Measurements from ENCODE around the gene HPS1. TPM values are rescaled to one million over a fixed set of nuclear protein-coding genes. Genes with fewer than 3 reads are reported as not detected.

HPS1 gene
- total RNA-seq, 1 donor from 2014 or later, result 64.0 TPM

GRCh38 chr10:98414578-98414931 lies 32.2 kb downstream of the HPS1 start:
- DNase-seq (ENCODE audit: low read depth), result no peak
- H3K27me3 ChIP-seq (ENCODE audit: control insufficient read depth, insufficient read depth, low read length), result no peaks in the 10 kb centered on the region
- TF ChIP-seq CTCF (IDR thresholded peaks at IDR 0.05; ENCODE audit: insufficient read depth, low read length, poor library complexity, severe bottlenecking), result no peak

GRCh38 chr10:98411768-98412167 lies 35.0 kb downstream of the HPS1 start:
- Histone ChIP-seq H3K27me3 (ENCODE audit: control insufficient read depth, insufficient read depth, low read length) (no peaks in the 10 kb centered on the region), H3K4me3 (ENCODE audit: low read depth, low read length) (no peak overlapping the region), H3K36me3 (ENCODE audit: control insufficient read depth, insufficient read depth, low read length) (no peaks in the 10 kb centered on the region)
- no peak for DNase-seq (ENCODE audit: low read depth)
- no peak for TF ChIP-seq CTCF (IDR thresholded peaks at IDR 0.05; ENCODE audit: insufficient read depth, low read length, poor library complexity, severe bottlenecking)

More at GRCh38 chr10:98414578-98414931, 32.2 kb downstream of the HPS1 start:
- H3K4me3 ChIP-seq (ENCODE audit: low read depth, low read length), result peak overlapping the region; percentile 60
- no peaks in the 10 kb centered on the region for H3K36me3 ChIP-seq (ENCODE audit: control insufficient read depth, insufficient read depth, low read length)

- no peaks in the 10 kb centered on the region for H3K27me3 ChIP-seq (ENCODE audit: control insufficient read depth, insufficient read depth, low read length)
- DNase-seq (ENCODE audit: low read depth), result no peak
- H3K36me3 ChIP-seq (ENCODE audit: control insufficient read depth, insufficient read depth, low read length), result no peaks in the 10 kb centered on the region
- H3K4me3 ChIP-seq (ENCODE audit: low read depth, low read length), result no peak overlapping the region
- TF ChIP-seq CTCF (IDR thresholded peaks at IDR 0.05; ENCODE audit: insufficient read depth, low read length, poor library complexity, severe bottlenecking), result no peak
These were observed 35.6 kb downstream of the HPS1 start for GRCh38 chr10:98411166-98411565.

- TF ChIP-seq CTCF (IDR thresholded peaks at IDR 0.05; ENCODE audit: insufficient read depth, low read length, poor library complexity, severe bottlenecking), result no peak
- Histone ChIP-seq H3K27me3 (ENCODE audit: control insufficient read depth, insufficient read depth, low read length) (no peaks in the 10 kb centered on the region), H3K4me3 (ENCODE audit: low read depth, low read length) (no peak overlapping the region), H3K36me3 (ENCODE audit: control insufficient read depth, insufficient read depth, low read length) (no peaks in the 10 kb centered on the region)
- no peak for DNase-seq (ENCODE audit: low read depth)
These were observed 36.0 kb downstream of the HPS1 start for GRCh38 chr10:98410759-98411158.

GRCh38 chr10:98410135-98410743 lies 36.5 kb downstream of the HPS1 start:
- TF ChIP-seq CTCF (IDR thresholded peaks at IDR 0.05; ENCODE audit: insufficient read depth, low read length, poor library complexity, severe bottlenecking), result no peak
- H3K27me3 ChIP-seq (ENCODE audit: control insufficient read depth, insufficient read depth, low read length), result no peaks in the 10 kb centered on the region
- DNase-seq (ENCODE audit: low read depth), result no peak
- no peaks in the 10 kb centered on the region for H3K36me3 ChIP-seq (ENCODE audit: control insufficient read depth, insufficient read depth, low read length)
- no peak overlapping the region for H3K4me3 ChIP-seq (ENCODE audit: low read depth, low read length)

GRCh38 chr10:98408799-98409198 lies 37.9 kb downstream of the HPS1 start:
- Histone ChIP-seq H3K36me3 (ENCODE audit: control insufficient read depth, insufficient read depth, low read length) (no peaks in the 10 kb centered on the region), H3K4me3 (ENCODE audit: low read depth, low read length) (no peak overlapping the region), H3K27me3 (ENCODE audit: control insufficient read depth, insufficient read depth, low read length) (no peaks in the 10 kb centered on the region)
- DNase-seq (ENCODE audit: low read depth), result no peak
- no peak for TF ChIP-seq CTCF (IDR thresholded peaks at IDR 0.05; ENCODE audit: insufficient read depth, low read length, poor library complexity, severe bottlenecking)
